Mononuclear cell (primary cell): ENCODE data around the gene MINDY2. TPM values are rescaled to one million over a fixed set of nuclear protein-coding genes. Genes with fewer than 3 reads are reported as not detected.

Experiments used
- H3K27me3 ChIP-seq: 2 replicates; pipeline ENCODE4 v1.6.0; 2011; ENCODE audit warnings: low read length, control low read depth; ENCODE audit not compliant: insufficient read depth
- H3K4me1 ChIP-seq: 2 replicates; pipeline ENCODE4 v1.5.1; 2011; ENCODE audit warnings: mild to moderate bottlenecking, low read length, control low read depth; ENCODE audit not compliant: insufficient read depth
- H3K4me3 ChIP-seq: 2 replicates; pipeline ENCODE4 v1.5.1; 2011; ENCODE audit warnings: mild to moderate bottlenecking, low read length, moderate library complexity
- H3K9me3 ChIP-seq: 2 replicates; pipeline ENCODE4 v1.5.1; 2011; ENCODE audit warnings: low read depth, mild to moderate bottlenecking, control low read depth, low read length
- total RNA-seq: library from RNA; depleted of rRNA; stranded (reverse); fragments of >200 nt; gene quantifications from one replicate; pipeline ENCODE4 v1.2.3, GENCODE V29; 2012

MINDY2 gene
- total RNA-seq, 1 donor, result 6.7 TPM

GRCh38 chr15:58746174-58746573 is 24.9 kb upstream of the MINDY2 start:
- Histone ChIP-seq H3K4me1 (peaks cover 60% of the 10 kb centered on the region), H3K9me3 (no peaks in the 10 kb centered on the region), H3K27me3 (no peaks in the 10 kb centered on the region), H3K4me3 (no peak overlapping the region)

GRCh38 chr15:58748040-58748851 is 22.9 kb upstream of the MINDY2 start:
- no peaks in the 10 kb centered on the region for H3K9me3 ChIP-seq
- no peaks in the 10 kb centered on the region for H3K27me3 ChIP-seq
- peaks cover 42% of the 10 kb centered on the region for H3K4me1 ChIP-seq
- H3K4me3 ChIP-seq, result peak overlapping the region; percentile 94

GRCh38 chr15:58748852-58749531 is 22.1 kb upstream of the MINDY2 start:
- Histone ChIP-seq H3K27me3 (no peaks in the 10 kb centered on the region), H3K4me3 (peak overlapping the region; percentile 94)

GRCh38 chr15:58749532-58750337 is 21.4 kb upstream of the MINDY2 start, which contains the start of gene ADAM10:
ADAM10 (minus strand) TSS chr15:58749707; CDS start chr15:58749534, 173 bp downstream.
- Histone ChIP-seq H3K4me1 (peaks cover 35% of the 10 kb centered on the region), H3K27me3 (no peaks in the 10 kb centered on the region), H3K9me3 (no peaks in the 10 kb centered on the region), H3K4me3 (peak within 1 kb of the TSS; percentile 94)

More at GRCh38 chr15:58748852-58749531, 22.1 kb upstream of the MINDY2 start:
- Histone ChIP-seq H3K4me1 (peaks cover 38% of the 10 kb centered on the region), H3K9me3 (no peaks in the 10 kb centered on the region)

- Histone ChIP-seq H3K9me3 (no peaks in the 10 kb centered on the region), H3K4me3 (no peak overlapping the region), H3K4me1 (peaks cover 16% of the 10 kb centered on the region), H3K27me3 (no peaks in the 10 kb centered on the region)
Observed at GRCh38 chr15:58752716-58753115, 18.4 kb upstream of the MINDY2 start.

- no peak overlapping the region for H3K4me3 ChIP-seq
- H3K27me3 ChIP-seq, result no peaks in the 10 kb centered on the region
- H3K4me1 ChIP-seq, result peaks cover 4% of the 10 kb centered on the region
- H3K9me3 ChIP-seq, result no peaks in the 10 kb centered on the region
Observed at GRCh38 chr15:58755350-58755749, 15.8 kb upstream of the MINDY2 start.

GRCh38 chr15:58755956-58756355 is 15.1 kb upstream of the MINDY2 start:
- H3K4me3 ChIP-seq, result no peak overlapping the region
- H3K27me3 ChIP-seq, result no peaks in the 10 kb centered on the region

GRCh38 chr15:58758141-58758540 is 13.0 kb upstream of the MINDY2 start:
- no peaks in the 10 kb centered on the region for H3K27me3 ChIP-seq
- H3K4me3 ChIP-seq, result no peak overlapping the region
- peaks cover 4% of the 10 kb centered on the region for H3K4me1 ChIP-seq
- H3K9me3 ChIP-seq, result no peaks in the 10 kb centered on the region

More at GRCh38 chr15:58755956-58756355, 15.1 kb upstream of the MINDY2 start:
- Histone ChIP-seq H3K4me1 (peaks cover 4% of the 10 kb centered on the region), H3K9me3 (no peaks in the 10 kb centered on the region)

- H3K4me3 ChIP-seq, result no peak overlapping the region
- no peaks in the 10 kb centered on the region for H3K27me3 ChIP-seq
- no peaks in the 10 kb centered on the region for H3K9me3 ChIP-seq
- peaks cover 4% of the 10 kb centered on the region for H3K4me1 ChIP-seq
Observed at GRCh38 chr15:58760385-58761009, 10.6 kb upstream of the MINDY2 start.

GRCh38 chr15:58761010-58761388 is 10.1 kb upstream of the MINDY2 start:
- H3K9me3 ChIP-seq, result no peaks in the 10 kb centered on the region
- H3K4me1 ChIP-seq, result peaks cover 4% of the 10 kb centered on the region
- no peaks in the 10 kb centered on the region for H3K27me3 ChIP-seq
- no peak overlapping the region for H3K4me3 ChIP-seq

GRCh38 chr15:58762285-58762684 is 8.8 kb upstream of the MINDY2 start:
- H3K4me3 ChIP-seq, result no peak overlapping the region
- H3K9me3 ChIP-seq, result no peaks in the 10 kb centered on the region
- H3K27me3 ChIP-seq, result no peaks in the 10 kb centered on the region
- H3K4me1 ChIP-seq, result peaks cover 4% of the 10 kb centered on the region

- H3K9me3 ChIP-seq, result no peaks in the 10 kb centered on the region
- H3K4me1 ChIP-seq, result peaks cover 4% of the 10 kb centered on the region
- H3K27me3 ChIP-seq, result no peaks in the 10 kb centered on the region
- no peak overlapping the region for H3K4me3 ChIP-seq
Observed at GRCh38 chr15:58762731-58763130, 8.4 kb upstream of the MINDY2 start.

GRCh38 chr15:58764468-58764867 is 6.6 kb upstream of the MINDY2 start:
- no peak overlapping the region for H3K4me3 ChIP-seq
- peaks cover 4% of the 10 kb centered on the region for H3K4me1 ChIP-seq
- no peaks in the 10 kb centered on the region for H3K9me3 ChIP-seq
- H3K27me3 ChIP-seq, result no peaks in the 10 kb centered on the region

GRCh38 chr15:58766290-58766689 is 4.8 kb upstream of the MINDY2 start:
- H3K4me1 ChIP-seq, result peaks cover 7% of the 10 kb centered on the region
- no peaks in the 10 kb centered on the region for H3K9me3 ChIP-seq
- H3K4me3 ChIP-seq, result no peak overlapping the region
- H3K27me3 ChIP-seq, result no peaks in the 10 kb centered on the region
